Activated CD8-positive, alpha-beta T cell treated with anti-CD3 and anti-CD28 coated beads for 36 hours (primary cell): ENCODE measurements around the gene PPP1R8. TPM values are rescaled to one million over a fixed set of nuclear protein-coding genes. Genes with fewer than 3 reads are reported as not detected.
"Not testable (repeated sequence)": the region's sequence is repeated elsewhere in the genome, so short reads cannot be mapped to it uniquely, and the experiment has no call there.

Experiments
- ATAC-seq: fragments of 200-7000 bp; cut with Tn5 transposase; one replicate; pipeline ENCODE4 v1.10.0; 2021; ENCODE audit warnings: mild to moderate bottlenecking, moderate library complexity
- CTCF ChIA-PET: fragments of 350-600 bp; sonication (Branson Sonifier 250); formaldehyde crosslinking; loops from one replicate; lab custom pipeline; 2021; ENCODE audit warnings: antibody characterized with exemption; lab: Charles Lee
- POLR2A ChIA-PET: fragments of 350-600 bp; sonication (Branson Sonifier 250); formaldehyde crosslinking; loops from one replicate; lab custom pipeline; 2021; ENCODE audit warnings: antibody characterized with exemption; lab: Charles Lee
- DNase-seq: peaks from one replicate; pipeline ENCODE4 v3.0.0-alpha.2; 2020
- H3K27ac Mint-ChIP-seq: one replicate; pipeline ENCODE4 v1.8.0; 2021; ENCODE audit warnings: mild to moderate bottlenecking, mixed read lengths
- H3K27me3 Mint-ChIP-seq: one replicate; pipeline ENCODE4 v1.8.0; 2021; ENCODE audit warnings: mixed read lengths
- H3K36me3 Mint-ChIP-seq: one replicate; pipeline ENCODE4 v1.8.0; 2021; ENCODE audit warnings: low read depth, mixed read lengths
- H3K4me1 Mint-ChIP-seq: one replicate; pipeline ENCODE4 v1.8.0; 2021; ENCODE audit warnings: low read depth, mixed read lengths
- H3K4me3 Mint-ChIP-seq: one replicate; pipeline ENCODE4 v1.8.0; 2021; ENCODE audit warnings: mild to moderate bottlenecking, moderate library complexity, mixed read lengths
- H3K9me3 Mint-ChIP-seq: one replicate; pipeline ENCODE4 v1.8.0; 2021; ENCODE audit warnings: mixed read lengths
- CTCF ChIP-seq: fragments of 200-600 bp; IDR thresholded peaks from one replicate; pipeline ENCODE4 v1.8.0; 2022; ENCODE audit warnings: antibody characterized with exemption, mild to moderate bottlenecking
- intact Hi-C: fragments of 100-400 bp; cut with micrococcal nuclease; formaldehyde crosslinking; loops from one replicate; pipeline ENCODE4 v1.10.0; 2022
- total RNA-seq, 2 experiments: library from RNA; stranded (reverse); gene quantifications; one replicate each; pipeline ENCODE4 v1.2.3, GENCODE V29; 2021

Gene PPP1R8
- total RNA-seq, 2 experiments from 2014 or later: 50.2 to 54.4 TPM

GRCh38 chr1:27806758-27807157 is 23.8 kb upstream of the PPP1R8 start:
- DNase-seq: no peak
- intact Hi-C loops: no loop called here
- no peak for ATAC-seq
- H3K27ac Mint-ChIP-seq: no peak overlapping the region
- TF ChIP-seq CTCF: no peak
- peaks cover 22% of the 10 kb centered on the region for H3K36me3 Mint-ChIP-seq
- CTCF ChIA-PET: no interaction called here
- H3K4me3 Mint-ChIP-seq: no peak overlapping the region
- H3K4me1 Mint-ChIP-seq: peaks cover 5% of the 10 kb centered on the region
- POLR2A ChIA-PET: no interaction called here
- H3K9me3 Mint-ChIP-seq: no peaks in the 10 kb centered on the region
- H3K27me3 Mint-ChIP-seq: no peaks in the 10 kb centered on the region

- Mint-ChIP-seq H3K36me3 (peaks cover 21% of the 10 kb centered on the region), H3K27me3 (no peaks in the 10 kb centered on the region), H3K9me3 (no peaks in the 10 kb centered on the region), H3K4me3 (no peak overlapping the region), H3K27ac (peak overlapping the region; percentile 34), H3K4me1 (peaks cover 5% of the 10 kb centered on the region)
- ChIA-PET CTCF (no interaction called here), POLR2A (no interaction called here)
- TF ChIP-seq CTCF: no peak
- intact Hi-C loops: no loop called here
- ATAC-seq (no peak), DNase-seq (no peak)
Observed at GRCh38 chr1:27807385-27807784, 23.2 kb upstream of the PPP1R8 start.

GRCh38 chr1:27808131-27808530 is 22.5 kb upstream of the PPP1R8 start:
- peaks cover 21% of the 10 kb centered on the region for H3K36me3 Mint-ChIP-seq
- not testable (repeated sequence) for ATAC-seq

GRCh38 chr1:27809883-27810282 is 20.7 kb upstream of the PPP1R8 start:
- no peak overlapping the region for H3K4me3 Mint-ChIP-seq
- DNase-seq: no peak
- H3K27ac Mint-ChIP-seq: no peak overlapping the region
- no peak for ATAC-seq
- H3K9me3 Mint-ChIP-seq: no peaks in the 10 kb centered on the region
- intact Hi-C loops: no loop called here
- H3K36me3 Mint-ChIP-seq: peaks cover 14% of the 10 kb centered on the region
- CTCF ChIA-PET: no interaction called here
- H3K27me3 Mint-ChIP-seq: no peaks in the 10 kb centered on the region
- H3K4me1 Mint-ChIP-seq: peaks cover 1% of the 10 kb centered on the region
- POLR2A ChIA-PET: interaction anchor here (1.2 kb wide), 1 partner anchor 9 kb away, joined by 4 read pairs; no protein-coding TSS in a partner anchor
- no peak for TF ChIP-seq CTCF

More at GRCh38 chr1:27808131-27808530, 22.5 kb upstream of the PPP1R8 start:
- H3K9me3 Mint-ChIP-seq, H3K4me1 Mint-ChIP-seq, DNase-seq, H3K27me3 Mint-ChIP-seq, POLR2A ChIA-PET, H3K27ac Mint-ChIP-seq, intact Hi-C loops, H3K4me3 Mint-ChIP-seq, CTCF ChIA-PET: not testable (repeated sequence)

- Mint-ChIP-seq H3K4me1 (no peaks in the 10 kb centered on the region), H3K27me3 (no peaks in the 10 kb centered on the region), H3K36me3 (peaks cover 18% of the 10 kb centered on the region), H3K9me3 (no peaks in the 10 kb centered on the region), H3K4me3 (no peak overlapping the region), H3K27ac (peak overlapping the region; percentile 27)
- intact Hi-C loops: no loop called here
- DNase-seq (no peak), ATAC-seq (no peak)
- POLR2A ChIA-PET: no interaction called here
- TF ChIP-seq CTCF: no peak
- CTCF ChIA-PET: interaction anchor here (0.8 kb wide), 1 partner anchor 81 kb away, joined by 3 read pairs; no protein-coding TSS in a partner anchor
Observed at GRCh38 chr1:27811741-27812500, 18.7 kb upstream of the PPP1R8 start.
